ENCODE data around the gene BEAN1.

The BEAN1 gene

GRCh38 chr16:66397736-66398433 lies 29.2 kb upstream of the BEAN1 start:
- no peak for DNase-seq

- DNase-seq: no peak
These were observed 28.1 kb upstream of the BEAN1 start for GRCh38 chr16:66399031-66399430.

GRCh38 chr16:66399930-66400329 lies 27.2 kb upstream of the BEAN1 start:
- DNase-seq: peak; percentile 56

GRCh38 chr16:66400503-66401380 lies 26.4 kb upstream of the BEAN1 start:
- DNase-seq: no peak

- no peak for DNase-seq
These were observed 25.5 kb upstream of the BEAN1 start for GRCh38 chr16:66401610-66402009.

GRCh38 chr16:66402166-66402565 lies 24.9 kb upstream of the BEAN1 start:
- DNase-seq: no peak

GRCh38 chr16:66402591-66403230 lies 24.4 kb upstream of the BEAN1 start:
- DNase-seq: no peak

- no peak for DNase-seq
These were observed 23.5 kb upstream of the BEAN1 start for GRCh38 chr16:66403531-66404145.

GRCh38 chr16:66405057-66405783 lies 21.9 kb upstream of the BEAN1 start:
- no peak for DNase-seq

- DNase-seq: peak; percentile 64
These were observed 20.4 kb upstream of the BEAN1 start for GRCh38 chr16:66406534-66407221.

GRCh38 chr16:66408163-66409048 lies 18.7 kb upstream of the BEAN1 start:
- no peak for DNase-seq

- DNase-seq: no peak
These were observed 17.9 kb upstream of the BEAN1 start for GRCh38 chr16:66409156-66409555.

- DNase-seq: no peak
These were observed 14.9 kb upstream of the BEAN1 start for GRCh38 chr16:66412182-66412581.

GRCh38 chr16:66414891-66415290 lies 12.2 kb upstream of the BEAN1 start:
- no peak for DNase-seq

- DNase-seq: no peak
These were observed 11.0 kb upstream of the BEAN1 start for GRCh38 chr16:66416136-66416535.

GRCh38 chr16:66416939-66417700 lies 10.0 kb upstream of the BEAN1 start:
- no peak for DNase-seq

GRCh38 chr16:66418165-66418962 lies 8.7 kb upstream of the BEAN1 start:
- no peak for DNase-seq

- DNase-seq: no peak
These were observed 7.6 kb upstream of the BEAN1 start for GRCh38 chr16:66419527-66419926.

- DNase-seq: no peak
These were observed 6.7 kb upstream of the BEAN1 start for GRCh38 chr16:66420396-66420795.

All from NCI-H1694 (cell line).